Measurements from ENCODE around the gene PIK3CG.

DNA sequence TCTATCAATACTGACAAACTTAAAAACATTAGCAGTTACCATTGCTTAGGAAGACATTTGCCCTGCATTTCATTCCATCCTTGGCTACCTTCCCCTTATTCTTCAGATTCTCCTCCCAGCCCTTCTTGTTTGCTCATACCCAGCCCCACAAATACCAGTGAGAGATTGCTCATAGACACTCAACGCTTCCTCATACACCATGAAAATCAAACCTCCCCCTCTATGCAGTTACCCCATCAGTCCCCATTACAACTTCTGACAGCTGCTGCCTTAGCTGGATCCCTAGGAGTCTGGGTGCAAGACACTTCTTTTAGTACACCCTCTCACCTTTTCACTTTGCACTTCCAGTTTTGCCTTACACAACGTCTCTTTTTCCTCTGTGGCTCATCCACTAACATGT is 28.3 kb upstream of the PIK3CG start:
- TF ChIP-seq ARNTL (CRISPR knock-in tag; IDR thresholded peaks at IDR 0.05; ENCODE audit: borderline replicate concordance, low read depth) = no peak
- TF ChIP-seq, protein P1, sequence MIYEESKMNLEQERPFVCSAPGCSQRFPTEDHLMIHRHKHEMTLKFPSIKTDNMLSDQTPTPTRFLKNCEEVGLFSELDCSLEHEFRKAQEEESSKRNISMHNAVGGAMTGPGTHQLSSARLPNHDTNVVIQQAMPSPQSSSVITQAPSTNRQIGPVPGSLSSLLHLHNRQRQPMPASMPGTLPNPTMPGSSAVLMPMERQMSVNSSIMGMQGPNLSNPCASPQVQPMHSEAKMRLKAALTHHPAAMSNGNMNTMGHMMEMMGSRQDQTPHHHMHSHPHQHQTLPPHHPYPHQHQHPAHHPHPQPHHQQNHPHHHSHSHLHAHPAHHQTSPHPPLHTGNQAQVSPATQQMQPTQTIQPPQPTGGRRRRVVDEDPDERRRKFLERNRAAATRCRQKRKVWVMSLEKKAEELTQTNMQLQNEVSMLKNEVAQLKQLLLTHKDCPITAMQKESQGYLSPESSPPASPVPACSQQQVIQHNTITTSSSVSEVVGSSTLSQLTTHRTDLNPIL (CRISPR knock-in tag; IDR thresholded peaks at IDR 0.05; ENCODE audit: low read depth) = no peak
- no peak for TF ChIP-seq GLIS3 (CRISPR knock-in tag; IDR thresholded peaks at IDR 0.05)
- TF ChIP-seq, protein P2, sequence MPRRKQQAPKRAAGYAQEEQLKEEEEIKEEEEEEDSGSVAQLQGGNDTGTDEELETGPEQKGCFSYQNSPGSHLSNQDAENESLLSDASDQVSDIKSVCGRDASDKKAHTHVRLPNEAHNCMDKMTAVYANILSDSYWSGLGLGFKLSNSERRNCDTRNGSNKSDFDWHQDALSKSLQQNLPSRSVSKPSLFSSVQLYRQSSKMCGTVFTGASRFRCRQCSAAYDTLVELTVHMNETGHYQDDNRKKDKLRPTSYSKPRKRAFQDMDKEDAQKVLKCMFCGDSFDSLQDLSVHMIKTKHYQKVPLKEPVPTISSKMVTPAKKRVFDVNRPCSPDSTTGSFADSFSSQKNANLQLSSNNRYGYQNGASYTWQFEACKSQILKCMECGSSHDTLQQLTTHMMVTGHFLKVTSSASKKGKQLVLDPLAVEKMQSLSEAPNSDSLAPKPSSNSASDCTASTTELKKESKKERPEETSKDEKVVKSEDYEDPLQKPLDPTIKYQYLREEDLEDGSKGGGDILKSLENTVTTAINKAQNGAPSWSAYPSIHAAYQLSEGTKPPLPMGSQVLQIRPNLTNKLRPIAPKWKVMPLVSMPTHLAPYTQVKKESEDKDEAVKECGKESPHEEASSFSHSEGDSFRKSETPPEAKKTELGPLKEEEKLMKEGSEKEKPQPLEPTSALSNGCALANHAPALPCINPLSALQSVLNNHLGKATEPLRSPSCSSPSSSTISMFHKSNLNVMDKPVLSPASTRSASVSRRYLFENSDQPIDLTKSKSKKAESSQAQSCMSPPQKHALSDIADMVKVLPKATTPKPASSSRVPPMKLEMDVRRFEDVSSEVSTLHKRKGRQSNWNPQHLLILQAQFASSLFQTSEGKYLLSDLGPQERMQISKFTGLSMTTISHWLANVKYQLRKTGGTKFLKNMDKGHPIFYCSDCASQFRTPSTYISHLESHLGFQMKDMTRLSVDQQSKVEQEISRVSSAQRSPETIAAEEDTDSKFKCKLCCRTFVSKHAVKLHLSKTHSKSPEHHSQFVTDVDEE (CRISPR knock-in tag; IDR thresholded peaks at IDR 0.05) = no peak
- no peak for TF ChIP-seq CSDC2 (CRISPR knock-in tag; IDR thresholded peaks at IDR 0.05)
- TF ChIP-seq, protein P3, sequence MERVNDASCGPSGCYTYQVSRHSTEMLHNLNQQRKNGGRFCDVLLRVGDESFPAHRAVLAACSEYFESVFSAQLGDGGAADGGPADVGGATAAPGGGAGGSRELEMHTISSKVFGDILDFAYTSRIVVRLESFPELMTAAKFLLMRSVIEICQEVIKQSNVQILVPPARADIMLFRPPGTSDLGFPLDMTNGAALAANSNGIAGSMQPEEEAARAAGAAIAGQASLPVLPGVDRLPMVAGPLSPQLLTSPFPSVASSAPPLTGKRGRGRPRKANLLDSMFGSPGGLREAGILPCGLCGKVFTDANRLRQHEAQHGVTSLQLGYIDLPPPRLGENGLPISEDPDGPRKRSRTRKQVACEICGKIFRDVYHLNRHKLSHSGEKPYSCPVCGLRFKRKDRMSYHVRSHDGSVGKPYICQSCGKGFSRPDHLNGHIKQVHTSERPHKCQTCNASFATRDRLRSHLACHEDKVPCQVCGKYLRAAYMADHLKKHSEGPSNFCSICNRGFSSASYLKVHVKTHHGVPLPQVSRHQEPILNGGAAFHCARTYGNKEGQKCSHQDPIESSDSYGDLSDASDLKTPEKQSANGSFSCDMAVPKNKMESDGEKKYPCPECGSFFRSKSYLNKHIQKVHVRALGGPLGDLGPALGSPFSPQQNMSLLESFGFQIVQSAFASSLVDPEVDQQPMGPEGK (CRISPR knock-in tag; IDR thresholded peaks at IDR 0.05; ENCODE audit: borderline replicate concordance) = no peak
- TF ChIP-seq ZFP3 (CRISPR knock-in tag; IDR thresholded peaks at IDR 0.05) = no peak
- TF ChIP-seq, protein P4, sequence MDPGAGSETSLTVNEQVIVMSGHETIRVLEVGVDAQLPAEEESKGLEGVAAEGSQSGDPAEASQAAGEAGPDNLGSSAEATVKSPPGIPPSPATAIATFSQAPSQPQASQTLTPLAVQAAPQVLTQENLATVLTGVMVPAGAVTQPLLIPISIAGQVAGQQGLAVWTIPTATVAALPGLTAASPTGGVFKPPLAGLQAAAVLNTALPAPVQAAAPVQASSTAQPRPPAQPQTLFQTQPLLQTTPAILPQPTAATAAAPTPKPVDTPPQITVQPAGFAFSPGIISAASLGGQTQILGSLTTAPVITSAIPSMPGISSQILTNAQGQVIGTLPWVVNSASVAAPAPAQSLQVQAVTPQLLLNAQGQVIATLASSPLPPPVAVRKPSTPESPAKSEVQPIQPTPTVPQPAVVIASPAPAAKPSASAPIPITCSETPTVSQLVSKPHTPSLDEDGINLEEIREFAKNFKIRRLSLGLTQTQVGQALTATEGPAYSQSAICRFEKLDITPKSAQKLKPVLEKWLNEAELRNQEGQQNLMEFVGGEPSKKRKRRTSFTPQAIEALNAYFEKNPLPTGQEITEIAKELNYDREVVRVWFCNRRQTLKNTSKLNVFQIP (CRISPR knock-in tag; IDR thresholded peaks at IDR 0.05; ENCODE audit: borderline replicate concordance, low read depth) = no peak
- TF ChIP-seq PPARA (CRISPR knock-in tag; IDR thresholded peaks at IDR 0.05; ENCODE audit: borderline replicate concordance) = no peak
- no peak for TF ChIP-seq ESRRG (CRISPR knock-in tag; IDR thresholded peaks at IDR 0.05)
